Measurements from ENCODE around the gene ANO2.
"Not testable (repeated sequence)": the region's sequence is repeated elsewhere in the genome, so short reads cannot be mapped to it uniquely, and the experiment has no call there.

ANO2 gene

GRCh38 chr12:5658339-5658941 is 286.6 kb downstream of the ANO2 start:
- H3K4me1 Mint-ChIP-seq (ENCODE audit: low read depth): not testable (repeated sequence)

GRCh38 chr12:5656836-5657235 is 288.2 kb downstream of the ANO2 start:
- Mint-ChIP-seq H3K4me3 (no peak overlapping the region), H3K36me3 (ENCODE audit: low read depth) (no peaks in the 10 kb centered on the region), H3K27me3 (no peaks in the 10 kb centered on the region), H3K4me1 (ENCODE audit: low read depth) (no peaks in the 10 kb centered on the region), H3K27ac (no peak overlapping the region), H3K9me3 (no peaks in the 10 kb centered on the region)
- intact Hi-C loops (cut with micrococcal nuclease): no loop called here

More at GRCh38 chr12:5658339-5658941, 286.6 kb downstream of the ANO2 start:
- H3K27ac Mint-ChIP-seq; H3K36me3 Mint-ChIP-seq (ENCODE audit: low read depth); H3K4me3 Mint-ChIP-seq; H3K9me3 Mint-ChIP-seq; intact Hi-C loops (cut with micrococcal nuclease); H3K27me3 Mint-ChIP-seq: not testable (repeated sequence)

- Mint-ChIP-seq H3K27ac (no peak overlapping the region), H3K4me1 (ENCODE audit: low read depth) (no peaks in the 10 kb centered on the region), H3K36me3 (ENCODE audit: low read depth) (no peaks in the 10 kb centered on the region), H3K4me3 (no peak overlapping the region), H3K27me3 (peaks cover 1% of the 10 kb centered on the region), H3K9me3 (no peaks in the 10 kb centered on the region)
- intact Hi-C loops (cut with micrococcal nuclease): no loop called here
These were observed 289.9 kb downstream of the ANO2 start for GRCh38 chr12:5655120-5655519.

- no peaks in the 10 kb centered on the region for H3K4me1 Mint-ChIP-seq (ENCODE audit: low read depth)
These were observed 291.0 kb downstream of the ANO2 start for GRCh38 chr12:5654019-5654418.

GRCh38 chr12:5650829-5651461 is 294.1 kb downstream of the ANO2 start:
- H3K4me3 Mint-ChIP-seq: no peak overlapping the region
- H3K27ac Mint-ChIP-seq: no peak overlapping the region
- peaks cover 5% of the 10 kb centered on the region for H3K27me3 Mint-ChIP-seq
- no peaks in the 10 kb centered on the region for H3K4me1 Mint-ChIP-seq (ENCODE audit: low read depth)
- H3K36me3 Mint-ChIP-seq (ENCODE audit: low read depth): no peaks in the 10 kb centered on the region
- no peaks in the 10 kb centered on the region for H3K9me3 Mint-ChIP-seq
- intact Hi-C loops (cut with micrococcal nuclease): no loop called here

More at GRCh38 chr12:5654019-5654418, 291.0 kb downstream of the ANO2 start:
- H3K4me3 Mint-ChIP-seq: no peak overlapping the region
- H3K36me3 Mint-ChIP-seq (ENCODE audit: low read depth): no peaks in the 10 kb centered on the region
- H3K27me3 Mint-ChIP-seq: peaks cover 1% of the 10 kb centered on the region
- intact Hi-C loops (cut with micrococcal nuclease): no loop called here
- no peaks in the 10 kb centered on the region for H3K9me3 Mint-ChIP-seq
- no peak overlapping the region for H3K27ac Mint-ChIP-seq

- Mint-ChIP-seq H3K9me3 (no peaks in the 10 kb centered on the region), H3K27ac (no peak overlapping the region), H3K4me1 (ENCODE audit: low read depth) (no peaks in the 10 kb centered on the region), H3K36me3 (ENCODE audit: low read depth) (no peaks in the 10 kb centered on the region), H3K27me3 (peaks cover 5% of the 10 kb centered on the region), H3K4me3 (no peak overlapping the region)
- intact Hi-C loops (cut with micrococcal nuclease): no loop called here
These were observed 294.8 kb downstream of the ANO2 start for GRCh38 chr12:5650281-5650680.

GRCh38 chr12:5648692-5649359 is 296.2 kb downstream of the ANO2 start:
- Mint-ChIP-seq H3K36me3 (ENCODE audit: low read depth) (no peaks in the 10 kb centered on the region), H3K27me3 (peaks cover 5% of the 10 kb centered on the region), H3K9me3 (no peaks in the 10 kb centered on the region), H3K4me3 (no peak overlapping the region), H3K27ac (no peak overlapping the region), H3K4me1 (ENCODE audit: low read depth) (no peaks in the 10 kb centered on the region)
- intact Hi-C loops (cut with micrococcal nuclease): no loop called here

GRCh38 chr12:5643266-5643665 is 301.8 kb downstream of the ANO2 start:
- Mint-ChIP-seq H3K36me3 (ENCODE audit: low read depth) (no peaks in the 10 kb centered on the region), H3K27ac (no peak overlapping the region), H3K27me3 (peaks cover 4% of the 10 kb centered on the region), H3K4me3 (no peak overlapping the region), H3K9me3 (no peaks in the 10 kb centered on the region), H3K4me1 (ENCODE audit: low read depth) (no peaks in the 10 kb centered on the region)
- intact Hi-C loops (cut with micrococcal nuclease): no loop called here

- intact Hi-C loops (cut with micrococcal nuclease): no loop called here
- Mint-ChIP-seq H3K27me3 (peaks cover 4% of the 10 kb centered on the region), H3K4me3 (no peak overlapping the region), H3K27ac (no peak overlapping the region), H3K9me3 (no peaks in the 10 kb centered on the region), H3K36me3 (ENCODE audit: low read depth) (no peaks in the 10 kb centered on the region), H3K4me1 (ENCODE audit: low read depth) (peaks cover 8% of the 10 kb centered on the region)
These were observed 307.4 kb downstream of the ANO2 start for GRCh38 chr12:5637698-5638097.

- Mint-ChIP-seq H3K36me3 (ENCODE audit: low read depth) (no peaks in the 10 kb centered on the region), H3K4me1 (ENCODE audit: low read depth) (peaks cover 8% of the 10 kb centered on the region), H3K27me3 (peaks cover 3% of the 10 kb centered on the region), H3K9me3 (no peaks in the 10 kb centered on the region), H3K27ac (no peak overlapping the region), H3K4me3 (no peak overlapping the region)
- intact Hi-C loops (cut with micrococcal nuclease): no loop called here
These were observed 308.2 kb downstream of the ANO2 start for GRCh38 chr12:5636907-5637306.

- intact Hi-C loops (cut with micrococcal nuclease): no loop called here
- Mint-ChIP-seq H3K9me3 (no peaks in the 10 kb centered on the region), H3K36me3 (ENCODE audit: low read depth) (no peaks in the 10 kb centered on the region), H3K27me3 (peaks cover 3% of the 10 kb centered on the region), H3K4me1 (ENCODE audit: low read depth) (peaks cover 8% of the 10 kb centered on the region), H3K4me3 (no peak overlapping the region), H3K27ac (no peak overlapping the region)
These were observed 312.0 kb downstream of the ANO2 start for GRCh38 chr12:5633106-5633505.

- H3K27me3 Mint-ChIP-seq: peaks cover 3% of the 10 kb centered on the region
- intact Hi-C loops (cut with micrococcal nuclease): no loop called here
- no peak overlapping the region for H3K4me3 Mint-ChIP-seq
- no peaks in the 10 kb centered on the region for H3K36me3 Mint-ChIP-seq (ENCODE audit: low read depth)
- H3K9me3 Mint-ChIP-seq: no peaks in the 10 kb centered on the region
- peaks cover 8% of the 10 kb centered on the region for H3K4me1 Mint-ChIP-seq (ENCODE audit: low read depth)
- no peak overlapping the region for H3K27ac Mint-ChIP-seq
These were observed 312.6 kb downstream of the ANO2 start for GRCh38 chr12:5632453-5632852.

- no peaks in the 10 kb centered on the region for H3K36me3 Mint-ChIP-seq (ENCODE audit: low read depth)
- peaks cover 5% of the 10 kb centered on the region for H3K27me3 Mint-ChIP-seq
- no peaks in the 10 kb centered on the region for H3K4me1 Mint-ChIP-seq (ENCODE audit: low read depth)
- no peak overlapping the region for H3K27ac Mint-ChIP-seq
- no peaks in the 10 kb centered on the region for H3K9me3 Mint-ChIP-seq
- intact Hi-C loops (cut with micrococcal nuclease): no loop called here
- no peak overlapping the region for H3K4me3 Mint-ChIP-seq
These were observed 313.6 kb downstream of the ANO2 start for GRCh38 chr12:5631497-5631896.

GRCh38 chr12:5630726-5631125 is 314.3 kb downstream of the ANO2 start:
- Mint-ChIP-seq H3K36me3 (ENCODE audit: low read depth) (no peaks in the 10 kb centered on the region), H3K4me3 (no peak overlapping the region), H3K27me3 (peaks cover 5% of the 10 kb centered on the region), H3K27ac (no peak overlapping the region), H3K9me3 (no peaks in the 10 kb centered on the region), H3K4me1 (ENCODE audit: low read depth) (no peaks in the 10 kb centered on the region)
- intact Hi-C loops (cut with micrococcal nuclease): no loop called here
